Breast epithelium (tissue), 4 donors: Measurements from ENCODE around the gene FASTKD3. TPM values are rescaled to one million over a fixed set of nuclear protein-coding genes. Genes with fewer than 3 reads are reported as not detected.

Experiments
- DNase-seq, 2 donors: peaks; one replicate each; pipeline ENCODE4 v3.0.0-alpha.2; 2019; ENCODE audit warnings: low spot score in 2 of 2
- H3K27ac ChIP-seq, 2 donors: fragments of 200-600 bp; sonication (generic) in 1 of 2; one replicate each; pipeline ENCODE4 v1.5.1; 2016 to 2019; ENCODE audit warnings: mild to moderate bottlenecking in 1 of 2
- H3K27me3 ChIP-seq, 2 donors: fragments of 200-600 bp; sonication (generic) in 1 of 2; one replicate each; pipeline versions ENCODE4 v1.5.1 to v1.6.0; 2017 to 2019; ENCODE audit warnings: control low read depth in 1 of 2, mild to moderate bottlenecking in 1 of 2
- H3K36me3 ChIP-seq: fragments of 200-600 bp; one replicate; pipeline ENCODE4 v1.5.1; 2019
- H3K4me1 ChIP-seq, 2 donors: fragments of 200-600 bp; sonication (generic); one replicate each; pipeline ENCODE4 v1.5.1; 2016 to 2019; ENCODE audit warnings: control low read depth in 1 of 2
- H3K4me3 ChIP-seq, 3 donors: fragments of 200-600 bp; sonication (generic); 1 replicate in 2 of 3; 2 replicates in 1 of 3; pipeline ENCODE4 v1.5.1; 2016 to 2019; ENCODE audit warnings: mild to moderate bottlenecking in 3 of 3, moderate library complexity in 2 of 3
- H3K9me3 ChIP-seq, 2 donors: fragments of 200-600 bp; sonication (generic) in 1 of 2; one replicate each; pipeline ENCODE4 v1.5.1; 2016 to 2019; ENCODE audit warnings: control low read depth in 1 of 2
- CTCF ChIP-seq, 3 donors: fragments of 450-650 bp; IDR thresholded peaks; one replicate each; pipeline ENCODE4 v1.5.1; 2016 to 2017; ENCODE audit warnings: antibody characterized with exemption in 3 of 3, mild to moderate bottlenecking in 3 of 3, moderate library complexity in 3 of 3
- POLR2A ChIP-seq: fragments of 450-650 bp; IDR thresholded peaks from one replicate; pipeline ENCODE4 v1.6.1; 2016; ENCODE audit warnings: antibody characterized with exemption, mild to moderate bottlenecking, moderate library complexity
- POLR2AphosphoS5 ChIP-seq, 3 donors: sonication (generic); formaldehyde crosslinking; IDR thresholded peaks; one replicate each; pipeline ENCODE4 v1.6.1; 2017; ENCODE audit warnings: antibody characterized with exemption in 3 of 3
- intact Hi-C: fragments of 100-400 bp; cut with DNase I; formaldehyde crosslinking; loops from one replicate; pipeline ENCODE4 v1.15.1; 2023; ENCODE audit warnings: low total_unique reads
- total RNA-seq, 3 donors: library from RNA; depleted of rRNA; stranded (reverse); fragments of >200 nt; gene quantifications; one replicate each; pipeline ENCODE4 v1.1.0, GENCODE V29; 2016

Gene FASTKD3
- total RNA-seq, 3 donors from 2014 or later = 5.1 to 13.4 (median 13.3) TPM

GRCh38 chr5:7910738-7911428 lies 42.1 kb upstream of the FASTKD3 start:
- no peak for DNase-seq
- TF ChIP-seq CTCF (IDR thresholded peaks at IDR 0.05) (no peak), POLR2A (no peak), POLR2AphosphoS5 (IDR thresholded peaks at IDR 0.05) (no peak)
- intact Hi-C loops = no loop called here
- H3K4me1 ChIP-seq = no peaks in the 10 kb centered on the region
- H3K27me3 ChIP-seq = no peaks in the 10 kb centered on the region
- H3K4me3 ChIP-seq = no peak overlapping the region
- H3K27ac ChIP-seq = no peak overlapping the region
- H3K36me3 ChIP-seq = peaks cover 8% of the 10 kb centered on the region
- H3K9me3 ChIP-seq = peaks cover 4 to 44% of the 10 kb centered on the region in 2 donors

- H3K27me3 ChIP-seq = no peaks in the 10 kb centered on the region
- intact Hi-C loops = no loop called here
- peaks cover 4 to 39% of the 10 kb centered on the region in 2 donors for H3K9me3 ChIP-seq
- H3K4me1 ChIP-seq = no peaks in the 10 kb centered on the region
- peaks cover 8% of the 10 kb centered on the region for H3K36me3 ChIP-seq
- TF ChIP-seq POLR2AphosphoS5 (IDR thresholded peaks at IDR 0.05) (no peak), POLR2A (no peak), CTCF (IDR thresholded peaks at IDR 0.05) (no peak)
- no peak overlapping the region for H3K4me3 ChIP-seq
- DNase-seq = no peak
- H3K27ac ChIP-seq = no peak overlapping the region
Measured at GRCh38 chr5:7908317-7908716, 39.5 kb upstream of the FASTKD3 start.

- H3K27ac ChIP-seq = no peak overlapping the region
- DNase-seq = no peak
- H3K27me3 ChIP-seq = no peaks in the 10 kb centered on the region
- H3K9me3 ChIP-seq = peaks cover 4 to 32% of the 10 kb centered on the region in 2 donors
- peaks cover 8% of the 10 kb centered on the region for H3K36me3 ChIP-seq
- H3K4me3 ChIP-seq = no peak overlapping the region
- intact Hi-C loops = no loop called here
- no peaks in the 10 kb centered on the region for H3K4me1 ChIP-seq
- no peak for TF ChIP-seq CTCF (IDR thresholded peaks at IDR 0.05)
- no peak for TF ChIP-seq POLR2A
- no peak for TF ChIP-seq POLR2AphosphoS5 (IDR thresholded peaks at IDR 0.05)
Measured at GRCh38 chr5:7907612-7908011, 38.8 kb upstream of the FASTKD3 start.

- no peaks in the 10 kb centered on the region for H3K27me3 ChIP-seq
- no peak overlapping the region for H3K27ac ChIP-seq
- no peak for DNase-seq
- intact Hi-C loops = no loop called here
- H3K4me3 ChIP-seq = no peak overlapping the region
- peaks cover 4 to 17% of the 10 kb centered on the region in 2 donors for H3K9me3 ChIP-seq
- H3K36me3 ChIP-seq = peaks cover 19% of the 10 kb centered on the region
- no peaks in the 10 kb centered on the region for H3K4me1 ChIP-seq
- no peak for TF ChIP-seq POLR2AphosphoS5 (IDR thresholded peaks at IDR 0.05)
- TF ChIP-seq CTCF (IDR thresholded peaks at IDR 0.05) = no peak
- TF ChIP-seq POLR2A = no peak
Measured at GRCh38 chr5:7904170-7904569, 35.3 kb upstream of the FASTKD3 start.

- H3K27ac ChIP-seq = no peak overlapping the region
- no peaks in the 10 kb centered on the region for H3K27me3 ChIP-seq
- H3K36me3 ChIP-seq = peaks cover 19% of the 10 kb centered on the region
- intact Hi-C loops = no loop called here
- no peak for TF ChIP-seq POLR2A
- TF ChIP-seq POLR2AphosphoS5 (IDR thresholded peaks at IDR 0.05) = no peak
- no peak for TF ChIP-seq CTCF (IDR thresholded peaks at IDR 0.05)
- H3K9me3 ChIP-seq = peaks cover 1 to 8% of the 10 kb centered on the region in 2 donors
- no peaks in the 10 kb centered on the region for H3K4me1 ChIP-seq
- H3K4me3 ChIP-seq = no peak overlapping the region
- no peak for DNase-seq
Measured at GRCh38 chr5:7902666-7903625, 34.1 kb upstream of the FASTKD3 start.
